Fibroblast of lung (primary cell): ENCODE data around the gene ABO. TPM values are rescaled to one million over a fixed set of nuclear protein-coding genes. Genes with fewer than 3 reads are reported as not detected.

Experiments used
- DNase-seq, 2 donors: peaks; one replicate each; pipeline versions ENCODE4 v3.0.0 to v3.0.0-alpha.2; 2010; ENCODE audit warnings: low read depth in 2 of 2
- H2AFZ ChIP-seq: 2 replicates; pipeline ENCODE4 v1.5.1; 2012; ENCODE audit warnings: low read length, control low read depth, inconsistent platforms
- H3K27ac ChIP-seq: 2 replicates; pipeline ENCODE4 v1.5.1; 2011; ENCODE audit warnings: low read length, control low read depth; ENCODE audit not compliant: insufficient read depth
- H3K27me3 ChIP-seq: 2 replicates; pipeline ENCODE4 v1.5.1; 2011; ENCODE audit warnings: mild to moderate bottlenecking, low read length; ENCODE audit not compliant: control insufficient read depth, insufficient read depth
- H3K36me3 ChIP-seq: 2 replicates; pipeline ENCODE4 v1.5.1; 2011; ENCODE audit warnings: low read length; ENCODE audit not compliant: control insufficient read depth, insufficient read depth
- H3K4me1 ChIP-seq: 2 replicates; pipeline ENCODE4 v1.5.1; 2011; ENCODE audit warnings: low read length; ENCODE audit not compliant: control insufficient read depth, insufficient read depth; ENCODE audit errors: extremely low read depth
- H3K4me2 ChIP-seq: 2 replicates; pipeline ENCODE4 v1.5.1; 2011; ENCODE audit warnings: low read length, control low read depth; ENCODE audit not compliant: insufficient read depth; ENCODE audit errors: extremely low read depth
- H3K4me3 ChIP-seq, 4 experiments: fragments of 200-600 bp in 1 of 4; sonication (generic) in 1 of 4; replicated peaks in 1 of 4; 2 replicates each; pipeline ENCODE4 v1.5.1; 2011 to 2016; ENCODE audit warnings: low read length in 4 of 4, low read depth in 3 of 4, mild to moderate bottlenecking in 3 of 4, control low read depth in 2 of 4, inconsistent platforms in 1 of 4, mixed read lengths in 1 of 4; ENCODE audit not compliant: insufficient read depth in 1 of 4; ENCODE audit errors: control extremely low read depth in 1 of 4
- H3K79me2 ChIP-seq: 2 replicates; pipeline ENCODE4 v1.5.1; 2012; ENCODE audit warnings: mild to moderate bottlenecking, low read length, inconsistent platforms; ENCODE audit not compliant: control insufficient read depth, insufficient read depth
- H3K9ac ChIP-seq: 2 replicates; pipeline ENCODE4 v1.5.1; 2011; ENCODE audit warnings: mild to moderate bottlenecking, low read length, control low read depth; ENCODE audit not compliant: insufficient read depth
- H3K9me3 ChIP-seq: 2 replicates; pipeline ENCODE4 v1.5.1; 2012; ENCODE audit warnings: low read depth, low read length; ENCODE audit not compliant: control insufficient read depth, insufficient read depth
- H4K20me1 ChIP-seq: 2 replicates; pipeline ENCODE4 v1.5.1; 2011; ENCODE audit warnings: low read length; ENCODE audit not compliant: control insufficient read depth, insufficient read depth; ENCODE audit errors: extremely low read depth
- EZH2 ChIP-seq: IDR thresholded peaks from 2 replicates; pipeline ENCODE4 v1.5.1; 2012; ENCODE audit warnings: low read length, control low read depth, mild to moderate bottlenecking; ENCODE audit errors: missing control alignments
- polyA plus RNA-seq, 2 donors: library from polyadenylated mRNA; depleted of rRNA in 1 of 2; stranded (reverse) in 1 of 2; unstranded in 1 of 2; fragments of >200 nt; gene quantifications; 2 replicates each; pipeline ENCODE4 v1.2.1, GENCODE V29; 2011 to 2012; ENCODE audit warnings: missing spikeins in 1 of 2
- total RNA-seq: library from RNA; depleted of rRNA; stranded (reverse); fragments of >200 nt; gene quantifications from 2 replicates; pipeline ENCODE4 v1.2.1, GENCODE V29; 2014
- TF ChIP-seq, protein P1 (sequence below), 2 donors: IDR thresholded peaks in 1 of 2; conservative IDR thresholded peaks in 1 of 2; 1 replicate in 1 of 2; 2 replicates in 1 of 2; pipeline ENCODE4 v1.5.1; 2011 to 2012; ENCODE audit warnings: low read length in 2 of 2, control low read depth in 1 of 2, inconsistent platforms in 1 of 2, low read depth in 1 of 2, mild to moderate bottlenecking in 1 of 2

The ABO gene
- total and polyA plus RNA-seq, 2 donors (not counting 1 experiment from before 2014, with no cell fraction given) = not detected

GRCh38 chr9:133274236-133275104, 531 bp downstream of the ABO start:
- Histone ChIP-seq H2AFZ (no peak overlapping the region), H3K4me1 (no peaks in the 10 kb centered on the region), H3K27ac (no peak overlapping the region), H3K27me3 (peaks cover 19% of the 10 kb centered on the region), H3K79me2 (no peaks in the 10 kb centered on the region), H3K9ac (no peak overlapping the region), H4K20me1 (no peaks in the 10 kb centered on the region), H3K4me3 (no peak overlapping the region), H3K4me2 (no peak overlapping the region), H3K9me3 (no peaks in the 10 kb centered on the region), H3K36me3 (no peaks in the 10 kb centered on the region)
- no peak for DNase-seq
- TF ChIP-seq EZH2 = no peak
- TF ChIP-seq, protein P1, sequence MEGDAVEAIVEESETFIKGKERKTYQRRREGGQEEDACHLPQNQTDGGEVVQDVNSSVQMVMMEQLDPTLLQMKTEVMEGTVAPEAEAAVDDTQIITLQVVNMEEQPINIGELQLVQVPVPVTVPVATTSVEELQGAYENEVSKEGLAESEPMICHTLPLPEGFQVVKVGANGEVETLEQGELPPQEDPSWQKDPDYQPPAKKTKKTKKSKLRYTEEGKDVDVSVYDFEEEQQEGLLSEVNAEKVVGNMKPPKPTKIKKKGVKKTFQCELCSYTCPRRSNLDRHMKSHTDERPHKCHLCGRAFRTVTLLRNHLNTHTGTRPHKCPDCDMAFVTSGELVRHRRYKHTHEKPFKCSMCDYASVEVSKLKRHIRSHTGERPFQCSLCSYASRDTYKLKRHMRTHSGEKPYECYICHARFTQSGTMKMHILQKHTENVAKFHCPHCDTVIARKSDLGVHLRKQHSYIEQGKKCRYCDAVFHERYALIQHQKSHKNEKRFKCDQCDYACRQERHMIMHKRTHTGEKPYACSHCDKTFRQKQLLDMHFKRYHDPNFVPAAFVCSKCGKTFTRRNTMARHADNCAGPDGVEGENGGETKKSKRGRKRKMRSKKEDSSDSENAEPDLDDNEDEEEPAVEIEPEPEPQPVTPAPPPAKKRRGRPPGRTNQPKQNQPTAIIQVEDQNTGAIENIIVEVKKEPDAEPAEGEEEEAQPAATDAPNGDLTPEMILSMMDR (conservative IDR thresholded peaks at IDR 0.05 in 1 of 2, IDR thresholded peaks at IDR 0.05 in 1 of 2; ENCODE audit: low read depth in 1 of 2, low read length in 2 of 2) = no peak

DNA sequence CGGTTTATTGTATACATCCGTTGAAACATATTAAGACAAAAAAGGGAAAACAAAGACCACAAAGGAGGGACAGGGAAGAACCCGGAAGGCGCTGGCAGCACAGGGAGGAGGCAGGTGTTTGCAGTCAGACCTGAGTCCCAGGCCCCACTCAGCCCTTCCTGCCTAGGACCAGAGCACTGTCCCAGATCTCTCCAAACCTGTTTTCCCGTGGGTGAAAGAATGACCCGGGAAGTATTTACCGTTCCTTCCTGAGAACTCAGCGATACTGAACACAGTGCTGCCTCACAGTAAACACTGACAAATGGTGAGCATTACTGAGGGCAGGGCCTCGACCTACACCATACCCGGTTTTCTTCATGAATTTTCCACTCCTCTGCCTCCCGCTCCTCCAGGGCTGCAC, 1.2 kb downstream of the ABO start:
- Histone ChIP-seq H3K27ac (no peak overlapping the region), H2AFZ (no peak overlapping the region), H3K9ac (no peak overlapping the region), H3K4me3 (no peak overlapping the region), H3K9me3 (no peaks in the 10 kb centered on the region), H3K79me2 (no peaks in the 10 kb centered on the region), H3K4me2 (no peak overlapping the region), H3K4me1 (no peaks in the 10 kb centered on the region), H4K20me1 (no peaks in the 10 kb centered on the region), H3K27me3 (peaks cover 19% of the 10 kb centered on the region), H3K36me3 (no peaks in the 10 kb centered on the region)
- no peak for DNase-seq
- TF ChIP-seq, protein P1 (conservative IDR thresholded peaks at IDR 0.05 in 1 of 2, IDR thresholded peaks at IDR 0.05 in 1 of 2; ENCODE audit: low read depth in 1 of 2, low read length in 2 of 2) = no peak
- no peak for TF ChIP-seq EZH2

DNA sequence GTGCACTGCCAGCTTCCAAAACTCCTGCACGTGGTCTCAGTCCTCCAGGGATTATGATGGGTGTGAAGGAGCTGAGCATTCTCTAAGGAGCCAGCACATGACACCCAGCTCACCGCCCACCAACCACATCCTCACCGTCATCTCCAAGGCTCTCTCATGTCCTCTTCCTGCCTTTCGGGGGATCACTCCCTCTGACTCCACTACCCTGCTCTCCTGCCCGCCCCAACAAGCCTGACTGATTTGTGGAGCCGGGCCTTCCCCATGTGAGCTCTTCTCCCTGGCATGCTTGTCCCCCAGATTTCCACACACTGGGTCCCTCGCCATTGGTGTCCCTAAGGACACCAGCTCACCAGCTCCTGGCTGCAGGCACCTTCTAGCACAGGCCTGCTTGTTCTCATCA, 1.9 kb downstream of the ABO start:
- Histone ChIP-seq H2AFZ (no peak overlapping the region), H3K27me3 (peaks cover 18% of the 10 kb centered on the region), H3K4me2 (no peak overlapping the region), H3K9me3 (no peaks in the 10 kb centered on the region), H3K4me1 (no peaks in the 10 kb centered on the region), H4K20me1 (no peaks in the 10 kb centered on the region), H3K79me2 (no peaks in the 10 kb centered on the region), H3K36me3 (no peaks in the 10 kb centered on the region), H3K27ac (no peak overlapping the region), H3K9ac (no peak overlapping the region), H3K4me3 (no peak overlapping the region)
- TF ChIP-seq EZH2 = no peak
- TF ChIP-seq, protein P1 (conservative IDR thresholded peaks at IDR 0.05 in 1 of 2, IDR thresholded peaks at IDR 0.05 in 1 of 2; ENCODE audit: low read depth in 1 of 2, low read length in 2 of 2) = no peak
- DNase-seq = no peak
